ENCODE measurements around the gene ARRDC3. TPM values are rescaled to one million over a fixed set of nuclear protein-coding genes. Genes with fewer than 3 reads are reported as not detected.

ARRDC3 gene
- total RNA-seq, 1 donor from 2014 or later, result 109 TPM

GRCh38 chr5:91340532-91340931 lies 42.6 kb downstream of the ARRDC3 start:
- no peak overlapping the region for H3K27ac Mint-ChIP-seq (ENCODE audit: unreplicated experiment)
- no peak overlapping the region for H3K4me3 Mint-ChIP-seq (ENCODE audit: unreplicated experiment)
- no peak for DNase-seq
- no peaks in the 10 kb centered on the region for H3K4me1 Mint-ChIP-seq (ENCODE audit: low read depth, unreplicated experiment)
- TF ChIP-seq CTCF (IDR thresholded peaks at IDR 0.05; ENCODE audit: partially characterized antibody, unreplicated experiment), result no peak
- peaks cover 2% of the 10 kb centered on the region for H3K27me3 Mint-ChIP-seq (ENCODE audit: unreplicated experiment)
- no peaks in the 10 kb centered on the region for H3K36me3 Mint-ChIP-seq (ENCODE audit: unreplicated experiment)
- H3K9me3 Mint-ChIP-seq (ENCODE audit: unreplicated experiment), result no peaks in the 10 kb centered on the region

- H3K4me3 Mint-ChIP-seq (ENCODE audit: unreplicated experiment), result no peak overlapping the region
- no peak overlapping the region for H3K27ac Mint-ChIP-seq (ENCODE audit: unreplicated experiment)
These were observed 43.9 kb downstream of the ARRDC3 start for GRCh38 chr5:91339063-91339705.

GRCh38 chr5:91332267-91333045 lies 50.7 kb downstream of the ARRDC3 start:
- H3K4me1 Mint-ChIP-seq (ENCODE audit: low read depth, unreplicated experiment), result no peaks in the 10 kb centered on the region
- no peak overlapping the region for H3K27ac Mint-ChIP-seq (ENCODE audit: unreplicated experiment)
- DNase-seq, result no peak
- no peak for TF ChIP-seq CTCF (IDR thresholded peaks at IDR 0.05; ENCODE audit: partially characterized antibody, unreplicated experiment)
- no peak overlapping the region for H3K4me3 Mint-ChIP-seq (ENCODE audit: unreplicated experiment)
- H3K9me3 Mint-ChIP-seq (ENCODE audit: unreplicated experiment), result no peaks in the 10 kb centered on the region
- H3K27me3 Mint-ChIP-seq (ENCODE audit: unreplicated experiment), result peaks cover 2% of the 10 kb centered on the region
- H3K36me3 Mint-ChIP-seq (ENCODE audit: unreplicated experiment), result no peaks in the 10 kb centered on the region

More at GRCh38 chr5:91339063-91339705, 43.9 kb downstream of the ARRDC3 start:
- no peak for DNase-seq
- no peaks in the 10 kb centered on the region for H3K36me3 Mint-ChIP-seq (ENCODE audit: unreplicated experiment)
- TF ChIP-seq CTCF (IDR thresholded peaks at IDR 0.05; ENCODE audit: partially characterized antibody, unreplicated experiment), result no peak
- no peaks in the 10 kb centered on the region for H3K4me1 Mint-ChIP-seq (ENCODE audit: low read depth, unreplicated experiment)
- peaks cover 2% of the 10 kb centered on the region for H3K27me3 Mint-ChIP-seq (ENCODE audit: unreplicated experiment)
- no peaks in the 10 kb centered on the region for H3K9me3 Mint-ChIP-seq (ENCODE audit: unreplicated experiment)

- Mint-ChIP-seq H3K4me3 (ENCODE audit: unreplicated experiment) (no peak overlapping the region), H3K9me3 (ENCODE audit: unreplicated experiment) (no peaks in the 10 kb centered on the region), H3K36me3 (ENCODE audit: unreplicated experiment) (no peaks in the 10 kb centered on the region), H3K4me1 (ENCODE audit: low read depth, unreplicated experiment) (no peaks in the 10 kb centered on the region), H3K27me3 (ENCODE audit: unreplicated experiment) (peaks cover 2% of the 10 kb centered on the region), H3K27ac (ENCODE audit: unreplicated experiment) (no peak overlapping the region)
- no peak for TF ChIP-seq CTCF (IDR thresholded peaks at IDR 0.05; ENCODE audit: partially characterized antibody, unreplicated experiment)
- DNase-seq, result no peak
These were observed 51.4 kb downstream of the ARRDC3 start for GRCh38 chr5:91331705-91332104.

- Mint-ChIP-seq H3K4me1 (ENCODE audit: low read depth, unreplicated experiment) (no peaks in the 10 kb centered on the region), H3K27ac (ENCODE audit: unreplicated experiment) (no peak overlapping the region), H3K9me3 (ENCODE audit: unreplicated experiment) (no peaks in the 10 kb centered on the region), H3K36me3 (ENCODE audit: unreplicated experiment) (peaks cover 4% of the 10 kb centered on the region), H3K27me3 (ENCODE audit: unreplicated experiment) (peaks cover 2% of the 10 kb centered on the region), H3K4me3 (ENCODE audit: unreplicated experiment) (no peak overlapping the region)
- no peak for TF ChIP-seq CTCF (IDR thresholded peaks at IDR 0.05; ENCODE audit: partially characterized antibody, unreplicated experiment)
- no peak for DNase-seq
These were observed 53.8 kb downstream of the ARRDC3 start for GRCh38 chr5:91329283-91329682.

Measured in glutamatergic neuron (in vitro differentiated cells).